HG03442 (cell line): ENCODE results near the gene CKB.

Experiments used
- ATAC-seq: cut with Tn5 transposase; IDR thresholded peaks from one replicate; pipeline ENCODE4 v1.9.1; 2021; ENCODE audit warnings: mild to moderate bottlenecking, moderate library complexity; ENCODE audit not compliant: unreplicated experiment

Gene CKB

DNA sequence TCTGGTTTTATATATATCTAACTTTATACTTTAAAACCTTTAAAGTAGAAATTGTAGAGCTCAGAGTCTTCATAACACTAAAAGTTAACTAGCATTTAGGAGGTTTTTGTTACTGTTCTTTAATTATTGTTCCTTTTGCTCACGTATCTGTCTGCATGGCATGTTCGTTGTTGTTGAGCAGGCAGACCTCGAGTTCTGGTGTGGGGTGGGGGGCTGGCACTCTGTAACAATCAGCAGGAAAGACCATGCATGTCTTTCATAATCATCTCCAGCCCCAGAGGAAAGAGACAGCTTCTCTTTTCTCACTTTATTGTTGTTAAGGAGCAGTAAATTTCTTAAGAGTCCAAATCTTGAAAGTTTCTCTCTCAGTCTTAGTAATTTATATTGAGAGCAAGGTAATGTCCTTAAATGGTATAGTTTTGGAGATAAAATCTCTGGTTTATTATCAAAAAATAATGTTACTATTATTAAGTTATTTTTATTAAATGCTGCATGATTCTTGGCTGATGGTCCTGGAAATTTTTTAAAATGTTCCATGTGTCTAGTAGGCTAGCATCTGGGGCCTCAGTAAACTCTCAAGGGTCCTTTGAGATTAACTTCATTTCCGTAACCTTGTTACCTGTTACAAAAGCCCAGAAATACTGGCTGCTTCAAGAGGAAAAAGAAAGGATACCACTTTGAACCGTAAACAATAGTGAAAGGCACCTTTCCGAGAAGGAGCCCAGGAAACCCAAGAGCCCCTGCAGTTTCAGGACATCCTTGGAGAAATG is 30.3 kb downstream of the CKB start:
- ATAC-seq = no peak

GRCh38 chr14:103491691-103492090 is 30.9 kb downstream of the CKB start:
- ATAC-seq = no peak

GRCh38 chr14:103489621-103490020 is 33.0 kb downstream of the CKB start:
- no peak for ATAC-seq

- ATAC-seq = no peak
Measured at GRCh38 chr14:103488960-103489359, 33.7 kb downstream of the CKB start.

GRCh38 chr14:103488071-103488470 is 34.6 kb downstream of the CKB start:
- no peak for ATAC-seq

DNA sequence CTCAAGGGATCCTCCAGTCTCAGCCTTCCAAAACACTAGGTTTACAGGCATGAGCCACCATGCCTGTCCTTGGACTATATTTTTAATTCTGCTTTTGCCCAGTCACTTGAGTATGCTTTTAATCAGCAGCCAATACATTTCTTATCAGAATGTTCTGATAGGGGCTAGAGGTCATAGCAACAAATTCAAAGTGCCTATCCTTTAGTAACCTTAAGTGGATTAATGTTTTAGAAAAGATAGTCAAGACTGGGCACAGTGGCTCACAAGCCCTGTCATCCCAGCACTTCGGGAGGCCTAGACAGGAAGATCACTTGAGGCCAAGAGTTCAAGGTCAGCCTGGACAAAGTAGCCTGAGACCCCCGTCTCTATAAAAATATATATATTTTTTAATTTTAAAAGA is 37.1 kb downstream of the CKB start:
- ATAC-seq = no peak

GRCh38 chr14:103483600-103483999 is 39.0 kb downstream of the CKB start:
- no peak for ATAC-seq

DNA sequence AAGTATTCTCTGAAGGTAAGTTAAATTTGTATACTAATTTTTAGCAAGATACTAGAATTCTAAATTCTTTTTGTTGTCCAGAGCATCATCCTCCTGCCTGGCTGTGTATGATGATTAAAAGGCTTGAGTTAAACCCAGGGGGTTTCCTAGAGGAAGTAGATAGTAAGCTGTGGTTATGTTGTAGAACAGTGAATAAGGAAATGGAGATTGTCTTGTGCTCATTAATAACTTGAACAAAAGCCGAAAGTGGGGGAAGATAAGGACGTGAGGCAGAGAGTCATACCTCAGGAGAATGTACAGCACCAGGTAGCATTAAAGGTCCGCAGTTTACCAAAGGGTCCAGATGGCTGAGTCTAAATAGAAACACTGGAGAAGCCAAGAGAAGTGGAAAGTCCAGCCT is 42.0 kb downstream of the CKB start:
- ATAC-seq = peak; percentile 47

DNA sequence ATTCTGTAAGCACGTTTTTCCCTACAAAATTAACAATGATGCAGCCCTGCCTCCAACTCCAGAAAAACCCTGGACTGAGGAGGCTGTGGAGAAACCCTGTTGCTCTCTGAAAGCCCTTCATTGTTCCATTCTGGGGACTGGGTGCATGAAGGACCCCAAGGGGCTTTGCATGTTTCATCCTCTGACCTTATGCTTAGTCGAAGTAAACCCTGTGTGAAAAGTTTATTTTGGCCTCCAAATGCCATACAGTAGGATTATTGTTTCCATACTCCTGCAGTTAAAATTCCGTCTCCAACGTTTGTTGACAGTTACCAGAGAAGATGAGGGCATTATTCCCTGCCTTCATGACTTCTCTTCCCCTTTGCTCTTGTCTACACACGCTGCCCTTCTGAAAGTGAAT is 46.0 kb downstream of the CKB start:
- no peak for ATAC-seq

GRCh38 chr14:103476065-103476464 is 46.6 kb downstream of the CKB start:
- ATAC-seq = no peak

DNA sequence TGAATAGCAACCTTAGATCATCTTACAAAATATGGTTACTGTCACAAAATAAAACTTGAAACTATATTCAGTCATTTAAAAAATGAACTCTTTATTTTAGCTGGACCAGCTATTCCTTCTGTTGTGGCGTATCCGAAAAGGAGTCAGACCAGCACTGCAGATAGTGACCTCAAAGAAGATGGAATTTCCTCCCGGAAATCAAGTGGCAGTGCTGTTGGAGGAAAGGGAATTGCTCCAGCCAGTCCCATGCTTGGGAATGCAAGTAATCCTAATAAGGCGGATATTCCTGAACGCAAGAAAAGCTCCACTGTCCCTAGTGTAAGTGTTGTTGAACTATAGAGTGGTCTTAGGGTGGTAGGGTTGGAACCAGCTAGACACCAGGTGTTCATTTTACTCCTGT is 47.7 kb downstream of the CKB start:
- ATAC-seq = no peak

DNA sequence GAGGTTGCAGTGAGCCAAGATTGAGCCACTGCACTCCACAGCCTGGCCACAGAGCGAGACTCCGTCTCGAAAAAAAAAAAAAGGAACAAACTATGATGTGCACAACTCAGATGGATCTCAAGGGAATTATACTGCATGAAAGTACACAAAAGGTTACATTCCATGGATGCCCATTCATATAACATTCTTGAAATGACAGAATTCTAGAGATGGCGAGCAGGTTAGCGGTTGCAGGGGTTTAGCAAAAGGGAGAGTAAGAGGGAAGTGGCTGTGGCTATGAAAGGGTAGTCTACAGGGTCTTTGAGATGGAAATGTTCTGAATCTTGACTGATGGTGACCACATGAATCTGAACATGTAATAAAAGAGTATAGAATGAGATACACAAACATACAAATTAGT is 49.7 kb downstream of the CKB start:
- no peak for ATAC-seq
